ENCODE data around the gene KCTD17. TPM values are rescaled to one million over a fixed set of nuclear protein-coding genes. Genes with fewer than 3 reads are reported as not detected.

The KCTD17 gene
- total RNA-seq, 1 donor from 2014 or later: 19.0 TPM

GRCh38 chr22:37043209-37043827 lies 8.2 kb upstream of the KCTD17 start:
- no peak for DNase-seq (ENCODE audit: low spot score)

GRCh38 chr22:37043828-37044538 lies 7.6 kb upstream of the KCTD17 start:
- no peak for DNase-seq (ENCODE audit: low spot score)

GRCh38 chr22:37044634-37045625 lies 6.6 kb upstream of the KCTD17 start:
- no peak for DNase-seq (ENCODE audit: low spot score)

GRCh38 chr22:37045958-37046357 lies 5.6 kb upstream of the KCTD17 start:
- DNase-seq (ENCODE audit: low spot score): peak; percentile 30

- DNase-seq (ENCODE audit: low spot score): no peak
These were observed 5.0 kb upstream of the KCTD17 start for GRCh38 chr22:37046589-37046988.

- DNase-seq (ENCODE audit: low spot score): no peak
These were observed 4.5 kb upstream of the KCTD17 start for GRCh38 chr22:37047006-37047405.

- DNase-seq (ENCODE audit: low spot score): no peak
These were observed 3.4 kb upstream of the KCTD17 start for GRCh38 chr22:37048133-37048532.

- no peak for DNase-seq (ENCODE audit: low spot score)
These were observed 2.3 kb upstream of the KCTD17 start for GRCh38 chr22:37049224-37049623.

- DNase-seq (ENCODE audit: low spot score): no peak
These were observed 629 bp upstream of the KCTD17 start for GRCh38 chr22:37050913-37051312.

GRCh38 chr22:37052386-37053309 lies 1.1 kb downstream of the KCTD17 start:
- DNase-seq (ENCODE audit: low spot score): no peak

GRCh38 chr22:37053310-37054055 lies 1.9 kb downstream of the KCTD17 start:
- peak; percentile 22 for DNase-seq (ENCODE audit: low spot score)

GRCh38 chr22:37054056-37054395 lies 2.5 kb downstream of the KCTD17 start:
- DNase-seq (ENCODE audit: low spot score): no peak

GRCh38 chr22:37054600-37055365 lies 3.2 kb downstream of the KCTD17 start:
- no peak for DNase-seq (ENCODE audit: low spot score)

GRCh38 chr22:37056246-37056645 lies 4.7 kb downstream of the KCTD17 start:
- DNase-seq (ENCODE audit: low spot score): no peak

- no peak for DNase-seq (ENCODE audit: low spot score)
These were observed 5.7 kb downstream of the KCTD17 start for GRCh38 chr22:37057226-37057625.

GRCh38 chr22:37057796-37058510 lies 6.4 kb downstream of the KCTD17 start:
- no peak for DNase-seq (ENCODE audit: low spot score)

- DNase-seq (ENCODE audit: low spot score): no peak
These were observed 7.6 kb downstream of the KCTD17 start for GRCh38 chr22:37058917-37059701.

GRCh38 chr22:37059876-37060449 lies 8.4 kb downstream of the KCTD17 start:
- no peak for DNase-seq (ENCODE audit: low spot score)

All from umbilical cord (tissue), 2 donors.